Measurements from ENCODE around the gene MXD1.

- TF ChIP-seq CTCF (IDR thresholded peaks at IDR 0.05), result no peak
- no peak for TF ChIP-seq EP300 (IDR thresholded peaks at IDR 0.05)
- TF ChIP-seq POLR2A (IDR thresholded peaks at IDR 0.05), result no peak
Measured at GRCh38 chr2:69937968-69938367, 23.1 kb downstream of the MXD1 start.
